IMR-90 (cell line): ENCODE data around the gene AFG1L. TPM values are rescaled to one million over a fixed set of nuclear protein-coding genes. Genes with fewer than 3 reads are reported as not detected.

Experiments used
- ATAC-seq: fragments of 200-7000 bp; cut with Tn5 transposase; 2 replicates; pipeline ENCODE4 v1.9.1; 2020; ENCODE audit warnings: low read depth, mild to moderate bottlenecking, moderate library complexity
- BruUV-seq: library from RNA; stranded (reverse); fragments of 400-500 nt; replicated peaks from 2 replicates; lab custom pipeline; 2021; lab: Mats Ljungman, UMichigan
- CTCF ChIA-PET: fragments of 300-600 bp; formaldehyde crosslinking; extraction: SDS; loops from one replicate; lab custom pipeline; 2021; ENCODE audit warnings: antibody characterized with exemption; lab: Yijun Ruan, JAX
- POLR2A ChIA-PET: fragments of 300-600 bp; sonication (Branson Sonifier 250); formaldehyde crosslinking; loops from one replicate; lab custom pipeline; 2022; ENCODE audit warnings: antibody characterized with exemption; ENCODE audit not compliant: unreplicated experiment; lab: Charles Lee
- DNase-seq: peaks from one replicate; pipeline ENCODE4 v3.0.0; 2013
- H2AFZ ChIP-seq: replicated peaks from 2 replicates; pipeline ENCODE3; 2013; ENCODE audit warnings: low read length, mild to moderate bottlenecking; ENCODE audit not compliant: poor library complexity
- H2AK5ac ChIP-seq: 2 replicates; pipeline ENCODE4 v1.6.1; 2013; ENCODE audit warnings: low read depth, low read length, inconsistent platforms
- H2AK9ac ChIP-seq: replicated peaks from 2 replicates; pipeline ENCODE3; 2013; ENCODE audit warnings: mild to moderate bottlenecking, low read depth, low read length, moderate library complexity; ENCODE audit not compliant: poor library complexity
- H2BK120ac ChIP-seq: 2 replicates; pipeline ENCODE4 v1.6.1; 2013; ENCODE audit warnings: low read depth, low read length, inconsistent platforms
- H2BK15ac ChIP-seq: 3 replicates; pipeline ENCODE4 v1.6.1; 2013; ENCODE audit warnings: low read depth, low read length, inconsistent platforms
- H2BK20ac ChIP-seq: 2 replicates; pipeline ENCODE4 v1.6.1; 2013; ENCODE audit warnings: low read depth, mild to moderate bottlenecking, inconsistent platforms, low read length, moderate library complexity
- H2BK5ac ChIP-seq: 2 replicates; pipeline ENCODE4 v1.6.1; 2013; ENCODE audit warnings: mild to moderate bottlenecking, low read depth, low read length, inconsistent platforms; ENCODE audit not compliant: poor library complexity, severe bottlenecking
- H3K14ac ChIP-seq: replicated peaks from 2 replicates; pipeline ENCODE4 v1.6.1; 2013; ENCODE audit warnings: low read depth, low read length, inconsistent platforms
- H3K18ac ChIP-seq: 2 replicates; pipeline ENCODE4 v1.6.1; 2013; ENCODE audit warnings: low read depth, low read length, control low read depth
- H3K23ac ChIP-seq: 2 replicates; pipeline ENCODE4 v1.6.1; 2013; ENCODE audit warnings: low read depth, low read length, inconsistent platforms
- H3K27ac ChIP-seq: 2 replicates; pipeline ENCODE4 v1.5.1; 2013; ENCODE audit warnings: mild to moderate bottlenecking, control low read depth, low read length; ENCODE audit not compliant: insufficient read depth
- H3K27me3 ChIP-seq: 2 replicates; pipeline ENCODE4 v1.6.1; 2013; ENCODE audit warnings: low read length; ENCODE audit not compliant: control insufficient read depth, insufficient read depth
- H3K36me3 ChIP-seq: 2 replicates; pipeline ENCODE4 v1.6.1; 2013; ENCODE audit warnings: low read length, mixed read lengths; ENCODE audit not compliant: control insufficient read depth, insufficient read depth
- H3K4ac ChIP-seq: 2 replicates; pipeline ENCODE4 v1.6.1; 2013; ENCODE audit warnings: low read depth, low read length, inconsistent platforms
- H3K4me1 ChIP-seq: 2 replicates; pipeline ENCODE4 v1.6.1; 2013; ENCODE audit warnings: low read length, mixed read lengths; ENCODE audit not compliant: control insufficient read depth, insufficient read depth
- H3K4me2 ChIP-seq: 2 replicates; pipeline ENCODE4 v1.6.1; 2013; ENCODE audit warnings: low read depth, mild to moderate bottlenecking, control low read depth, low read length, moderate library complexity
- H3K4me3 ChIP-seq: 2 replicates; pipeline ENCODE4 v1.5.1; 2013; ENCODE audit warnings: low read depth, mild to moderate bottlenecking, control low read depth, low read length, moderate library complexity; ENCODE audit not compliant: insufficient read depth
- H3K56ac ChIP-seq: 2 replicates; pipeline ENCODE4 v1.6.1; 2013; ENCODE audit warnings: low read length, inconsistent platforms; ENCODE audit not compliant: insufficient read depth; ENCODE audit errors: extremely low read depth
- H3K79me1 ChIP-seq, 2 experiments: 2 replicates each; pipeline ENCODE4 v1.6.1; 2013; ENCODE audit warnings: low read length in 2 of 2, inconsistent platforms in 1 of 2, low read depth in 1 of 2
- H3K9ac ChIP-seq: 2 replicates; pipeline ENCODE4 v1.6.1; 2013; ENCODE audit warnings: low read depth, low read length, control low read depth
- H3K9me1 ChIP-seq: 2 replicates; pipeline ENCODE4 v1.6.1; 2013; ENCODE audit warnings: low read length, inconsistent platforms; ENCODE audit not compliant: insufficient read depth
- H3K9me3 ChIP-seq: 2 replicates; pipeline ENCODE4 v1.6.1; 2013; ENCODE audit warnings: low read length; ENCODE audit not compliant: control insufficient read depth, insufficient read depth
- H4K20me1 ChIP-seq: 2 replicates; pipeline ENCODE4 v1.6.1; 2013; ENCODE audit warnings: low read length, inconsistent platforms; ENCODE audit not compliant: insufficient read depth
- H4K5ac ChIP-seq: 2 replicates; pipeline ENCODE4 v1.6.1; 2013; ENCODE audit warnings: mild to moderate bottlenecking, low read depth, low read length, control low read depth
- H4K8ac ChIP-seq, 2 experiments: 2 replicates each; pipeline ENCODE4 v1.6.1; 2013; ENCODE audit warnings: low read depth in 2 of 2, low read length in 2 of 2, control low read depth in 1 of 2, inconsistent platforms in 1 of 2
- H4K91ac ChIP-seq: 2 replicates; pipeline ENCODE4 v1.6.1; 2013; ENCODE audit warnings: low read depth, low read length, inconsistent platforms; ENCODE audit not compliant: insufficient read depth
- CHD1 ChIP-seq: IDR thresholded peaks from 2 replicates; pipeline ENCODE4 v1.6.1; 2012; ENCODE audit warnings: low read depth, low read length, improper control_type of control experiment
- ELK1 ChIP-seq: fragments of 150-350 bp; IDR thresholded peaks from 2 replicates; pipeline ENCODE4 v1.6.1; 2016; ENCODE audit warnings: low read depth, mild to moderate bottlenecking, low read length, moderate library complexity, borderline replicate concordance
- MXI1 ChIP-seq: IDR thresholded peaks from 2 replicates; pipeline ENCODE4 v1.6.1; 2012; ENCODE audit warnings: low read depth, mild to moderate bottlenecking, low read length, moderate library complexity, borderline replicate concordance
- RFX5 ChIP-seq: IDR thresholded peaks from 2 replicates; pipeline ENCODE4 v1.8.0; 2012; ENCODE audit warnings: low read depth, mild to moderate bottlenecking, low read length, moderate library complexity
- WGBS, 2 experiments: methylation state at CpG; one replicate each; pipeline versions ENCODE4 v1.1.5 to v1.1.7; 2013; ENCODE audit warnings: missing lambda C conversion rate in 2 of 2; ENCODE audit not compliant: insufficient read length in 1 of 2; ENCODE audit errors: extremely low coverage in 2 of 2; 5-methylcytosine and 5-hydroxymethylcytosine counted together
- dilution Hi-C: fragments of 300-500 bp; cut with HindIII; formaldehyde crosslinking; loops from one replicate; pipeline ENCODE4 v1.14.3; 2018; ENCODE audit warnings: low sequenced_read_pairs; ENCODE audit not compliant: unreplicated experiment
- in situ Hi-C: fragments of 300-500 bp; cut with MboI; formaldehyde crosslinking; loops from 3 replicates; pipeline ENCODE4 v1.14.3; 2019; ENCODE audit warnings: low sequenced_read_pairs, inconsistent platforms, mixed read lengths
- intact Hi-C: fragments of 100-400 bp; cut with micrococcal nuclease; formaldehyde crosslinking; loops from 2 replicates; pipeline ENCODE4 v1.10.0; 2022
- polyA plus RNA-seq, 3 experiments: library from polyadenylated mRNA; depleted of rRNA; stranded (reverse); fragments of >200 nt; gene quantifications; 2 replicates each; pipeline ENCODE4 v1.2.3, GENCODE V29; 2012; ENCODE audit warnings: low replicate concordance in 1 of 3
- total RNA-seq: library from RNA; depleted of rRNA; stranded (reverse); fragments of >200 nt; gene quantifications from 2 replicates; pipeline ENCODE4 v1.2.3, GENCODE V29; 2012

AFG1L gene
- total and polyA plus RNA-seq, 2 of the 4 experiments (the other 2 are of a cell fraction): 1.0 to 2.0 TPM

DNA sequence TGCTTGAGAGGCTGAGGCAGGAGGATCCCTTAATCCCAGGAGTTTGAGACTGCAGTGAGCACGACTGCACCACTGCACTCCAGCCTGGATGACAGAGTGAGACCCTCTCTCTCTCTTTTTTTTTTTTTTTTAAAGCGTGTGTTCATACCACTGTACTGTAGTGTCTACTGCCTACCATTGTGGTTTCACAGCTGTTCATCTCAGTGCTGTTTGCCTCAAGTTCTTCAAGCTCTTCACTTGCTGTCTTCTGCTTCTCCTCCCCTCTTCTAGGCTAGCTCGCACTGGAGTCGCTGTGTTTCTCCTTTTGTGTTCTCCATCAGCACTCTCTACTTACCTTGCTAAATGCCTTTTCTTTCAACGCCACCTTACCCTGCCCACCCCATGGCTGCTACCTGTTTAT lies 273.2 kb downstream of the AFG1L start (continued):
- TF ChIP-seq CHD1: no peak

- Histone ChIP-seq H3K4ac (no peak overlapping the region), H2BK120ac (no peak overlapping the region), H2BK15ac (no peak overlapping the region), H3K9me1 (peaks cover 22% of the 10 kb centered on the region), H3K9me3 (no peaks in the 10 kb centered on the region), H2AK5ac (no peak overlapping the region), H3K18ac (no peak overlapping the region), H2AFZ (no peak overlapping the region), H3K36me3 (peaks cover 30% of the 10 kb centered on the region), H4K20me1 (peaks cover 58% of the 10 kb centered on the region), H3K4me3 (no peak overlapping the region), H3K27me3 (no peaks in the 10 kb centered on the region), H3K9ac (no peak overlapping the region), H3K4me1 (peaks cover 16% of the 10 kb centered on the region), H3K23ac (0 out of 2 replicates have a peak overlapping the region, but pooled peaks have one; percentile 14), H2BK20ac (no peak overlapping the region), H3K79me1 (peaks cover 23 to 73% of the 10 kb centered on the region in 2 experiments), H3K56ac (no peak overlapping the region), H3K4me2 (no peak overlapping the region), H4K8ac (no peak overlapping the region), H3K14ac (0 out of 2 replicates have a peak overlapping the region, but pooled peaks have one; percentile 6), H2AK9ac (no peak overlapping the region), H3K27ac (no peak overlapping the region), H4K91ac (no peak overlapping the region), H4K5ac (no peak overlapping the region), H2BK5ac (no peak overlapping the region)
- no peak for DNase-seq
- ChIA-PET CTCF (interaction anchor here (0.5 to 0.7 kb wide), 2 partner anchors 29 to 261 kb away, joined by 4 to 9 read pairs; no protein-coding TSS in a partner anchor), POLR2A (no interaction called here)
- WGBS, 2 experiments: no CpG with 5 or more reads among the region's 3 CpGs
- no TSS peak for BruUV-seq
- TF ChIP-seq RFX5 (no peak), ELK1 (no peak), MXI1 (no peak)
- in situ Hi-C loops: no loop called here
- dilution Hi-C loops: no loop called here
- ATAC-seq: no peak
- intact Hi-C loops: no loop called here
Measured at GRCh38 chr6:108568551-108569305, 273.9 kb downstream of the AFG1L start.
